Measurements from ENCODE around the gene COL19A1.
A peak's percentile ranks its signal among the peaks of the same experiment; 100 is the strongest.
"Not testable (repeated sequence)": the region's sequence is repeated elsewhere in the genome, so short reads cannot be mapped to it uniquely, and the experiment has no call there.

DNA sequence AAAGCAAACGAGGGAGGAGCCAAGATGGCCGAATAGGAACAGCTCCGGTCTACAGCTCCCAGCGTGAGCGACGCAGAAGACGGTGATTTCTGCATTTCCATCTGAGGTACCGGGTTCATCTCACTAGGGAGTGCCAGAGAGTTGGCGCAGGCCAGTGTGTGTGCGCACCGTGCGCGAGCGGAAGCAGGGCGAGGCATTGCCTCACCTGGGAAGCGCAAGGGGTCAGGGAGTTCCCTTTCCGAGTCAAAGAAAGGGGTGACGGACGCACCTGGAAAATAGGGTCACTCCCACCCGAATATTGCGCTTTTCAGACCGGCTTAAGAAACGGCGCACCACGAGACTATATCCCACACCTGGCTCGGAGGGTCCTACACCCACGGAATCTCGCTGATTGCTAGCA is 144.0 kb downstream of the COL19A1 start:
- TF ChIP-seq, protein P1, sequence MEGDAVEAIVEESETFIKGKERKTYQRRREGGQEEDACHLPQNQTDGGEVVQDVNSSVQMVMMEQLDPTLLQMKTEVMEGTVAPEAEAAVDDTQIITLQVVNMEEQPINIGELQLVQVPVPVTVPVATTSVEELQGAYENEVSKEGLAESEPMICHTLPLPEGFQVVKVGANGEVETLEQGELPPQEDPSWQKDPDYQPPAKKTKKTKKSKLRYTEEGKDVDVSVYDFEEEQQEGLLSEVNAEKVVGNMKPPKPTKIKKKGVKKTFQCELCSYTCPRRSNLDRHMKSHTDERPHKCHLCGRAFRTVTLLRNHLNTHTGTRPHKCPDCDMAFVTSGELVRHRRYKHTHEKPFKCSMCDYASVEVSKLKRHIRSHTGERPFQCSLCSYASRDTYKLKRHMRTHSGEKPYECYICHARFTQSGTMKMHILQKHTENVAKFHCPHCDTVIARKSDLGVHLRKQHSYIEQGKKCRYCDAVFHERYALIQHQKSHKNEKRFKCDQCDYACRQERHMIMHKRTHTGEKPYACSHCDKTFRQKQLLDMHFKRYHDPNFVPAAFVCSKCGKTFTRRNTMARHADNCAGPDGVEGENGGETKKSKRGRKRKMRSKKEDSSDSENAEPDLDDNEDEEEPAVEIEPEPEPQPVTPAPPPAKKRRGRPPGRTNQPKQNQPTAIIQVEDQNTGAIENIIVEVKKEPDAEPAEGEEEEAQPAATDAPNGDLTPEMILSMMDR (IDR thresholded peaks at IDR 0.05): peak; percentile 62
- TF ChIP-seq ZFX (IDR thresholded peaks at IDR 0.05; ENCODE audit: borderline replicate concordance): not testable (repeated sequence)
